Mesothelial cell of epicardium (in vitro differentiated cells): ENCODE data around the gene APC. TPM values are rescaled to one million over a fixed set of nuclear protein-coding genes. Genes with fewer than 3 reads are reported as not detected.

ENCODE experiments used
- DNase-seq, 2 experiments: peaks; one replicate each; pipeline ENCODE4 v3.0.0; 2021; ENCODE audit warnings: low spot score in 2 of 2; ENCODE audit not compliant: unreplicated experiment in 2 of 2
- H3K27ac Mint-ChIP-seq: 2 replicates; pipeline ENCODE4 v1.8.0; 2021; ENCODE audit warnings: mixed read lengths
- H3K27me3 Mint-ChIP-seq: 2 replicates; pipeline ENCODE4 v1.8.0; 2021; ENCODE audit warnings: low read depth, mixed read lengths
- H3K36me3 Mint-ChIP-seq: 2 replicates; pipeline ENCODE4 v1.8.0; 2021; ENCODE audit warnings: mixed read lengths
- H3K4me1 Mint-ChIP-seq: 2 replicates; pipeline ENCODE4 v1.8.0; 2021; ENCODE audit warnings: mixed read lengths
- H3K4me3 Mint-ChIP-seq: 2 replicates; pipeline ENCODE4 v1.8.0; 2021; ENCODE audit warnings: mild to moderate bottlenecking, moderate library complexity, mixed read lengths
- H3K9me3 Mint-ChIP-seq: 2 replicates; pipeline ENCODE4 v1.8.0; 2021; ENCODE audit warnings: mixed read lengths
- total RNA-seq: library from RNA; stranded (reverse); gene quantifications from 3 replicates; pipeline ENCODE4 v1.2.1, GENCODE V29; 2021
- TF ChIP-seq, protein P1 (sequence below): fragments of 200-600 bp; sonication (generic); IDR thresholded peaks from one replicate; pipeline ENCODE4 v1.5.0; 2021; ENCODE audit warnings: antibody characterized with exemption; ENCODE audit not compliant: unreplicated experiment

APC gene
- total RNA-seq, 1 donor from 2014 or later, result 56.3 TPM

DNA sequence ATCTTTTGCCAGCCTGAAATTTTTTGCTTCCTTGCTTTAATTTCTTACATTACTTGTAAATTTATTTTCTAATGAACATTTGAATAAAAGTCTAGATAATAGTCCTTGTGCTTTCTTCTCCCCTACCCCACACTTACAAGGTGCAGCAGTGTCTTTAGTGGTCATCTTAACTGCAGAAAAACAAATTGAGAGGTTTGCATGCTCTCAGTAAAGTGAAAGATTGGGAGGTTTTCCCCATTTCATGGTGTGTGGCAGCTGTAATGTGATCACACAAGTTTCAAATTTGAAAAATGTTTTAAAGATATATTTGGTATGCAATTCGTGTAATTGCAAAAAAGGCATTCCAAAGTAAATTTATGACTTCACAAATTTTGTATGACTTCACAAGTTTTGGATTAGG, 14.7 kb downstream of the APC start:
- no peaks in the 10 kb centered on the region for H3K27me3 Mint-ChIP-seq
- H3K27ac Mint-ChIP-seq, result no peak overlapping the region
- no peak overlapping the region for H3K4me3 Mint-ChIP-seq
- DNase-seq, result no peak
- H3K9me3 Mint-ChIP-seq, result no peaks in the 10 kb centered on the region
- peaks cover 5% of the 10 kb centered on the region for H3K36me3 Mint-ChIP-seq
- H3K4me1 Mint-ChIP-seq, result peaks cover 7% of the 10 kb centered on the region
- TF ChIP-seq, protein P1, sequence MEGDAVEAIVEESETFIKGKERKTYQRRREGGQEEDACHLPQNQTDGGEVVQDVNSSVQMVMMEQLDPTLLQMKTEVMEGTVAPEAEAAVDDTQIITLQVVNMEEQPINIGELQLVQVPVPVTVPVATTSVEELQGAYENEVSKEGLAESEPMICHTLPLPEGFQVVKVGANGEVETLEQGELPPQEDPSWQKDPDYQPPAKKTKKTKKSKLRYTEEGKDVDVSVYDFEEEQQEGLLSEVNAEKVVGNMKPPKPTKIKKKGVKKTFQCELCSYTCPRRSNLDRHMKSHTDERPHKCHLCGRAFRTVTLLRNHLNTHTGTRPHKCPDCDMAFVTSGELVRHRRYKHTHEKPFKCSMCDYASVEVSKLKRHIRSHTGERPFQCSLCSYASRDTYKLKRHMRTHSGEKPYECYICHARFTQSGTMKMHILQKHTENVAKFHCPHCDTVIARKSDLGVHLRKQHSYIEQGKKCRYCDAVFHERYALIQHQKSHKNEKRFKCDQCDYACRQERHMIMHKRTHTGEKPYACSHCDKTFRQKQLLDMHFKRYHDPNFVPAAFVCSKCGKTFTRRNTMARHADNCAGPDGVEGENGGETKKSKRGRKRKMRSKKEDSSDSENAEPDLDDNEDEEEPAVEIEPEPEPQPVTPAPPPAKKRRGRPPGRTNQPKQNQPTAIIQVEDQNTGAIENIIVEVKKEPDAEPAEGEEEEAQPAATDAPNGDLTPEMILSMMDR, result no peak

DNA sequence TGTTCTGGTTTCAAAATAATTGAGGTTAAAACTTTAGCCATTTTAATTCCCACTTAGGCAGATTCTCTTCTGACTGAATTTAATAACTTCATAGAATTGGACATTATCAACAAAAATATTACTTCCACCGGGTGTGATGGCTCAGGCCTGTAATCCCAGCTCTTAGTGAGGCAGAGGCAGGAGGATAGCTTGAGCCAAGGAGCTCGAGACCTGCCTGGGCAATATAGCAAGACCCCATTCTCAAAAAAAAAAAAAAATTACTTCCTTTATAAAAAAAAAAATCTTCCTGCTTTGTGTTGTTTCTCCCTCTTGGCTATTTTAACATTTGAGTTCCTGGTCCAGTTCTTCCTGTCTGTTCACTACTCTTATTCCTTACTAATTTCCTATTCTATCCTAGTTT, 18.0 kb downstream of the APC start:
- TF ChIP-seq, protein P1, result no peak
- Mint-ChIP-seq H3K27ac (no peak overlapping the region), H3K4me1 (peaks cover 4% of the 10 kb centered on the region), H3K9me3 (no peaks in the 10 kb centered on the region), H3K4me3 (no peak overlapping the region), H3K27me3 (no peaks in the 10 kb centered on the region), H3K36me3 (peaks cover 9% of the 10 kb centered on the region)
- no peak for DNase-seq

DNA sequence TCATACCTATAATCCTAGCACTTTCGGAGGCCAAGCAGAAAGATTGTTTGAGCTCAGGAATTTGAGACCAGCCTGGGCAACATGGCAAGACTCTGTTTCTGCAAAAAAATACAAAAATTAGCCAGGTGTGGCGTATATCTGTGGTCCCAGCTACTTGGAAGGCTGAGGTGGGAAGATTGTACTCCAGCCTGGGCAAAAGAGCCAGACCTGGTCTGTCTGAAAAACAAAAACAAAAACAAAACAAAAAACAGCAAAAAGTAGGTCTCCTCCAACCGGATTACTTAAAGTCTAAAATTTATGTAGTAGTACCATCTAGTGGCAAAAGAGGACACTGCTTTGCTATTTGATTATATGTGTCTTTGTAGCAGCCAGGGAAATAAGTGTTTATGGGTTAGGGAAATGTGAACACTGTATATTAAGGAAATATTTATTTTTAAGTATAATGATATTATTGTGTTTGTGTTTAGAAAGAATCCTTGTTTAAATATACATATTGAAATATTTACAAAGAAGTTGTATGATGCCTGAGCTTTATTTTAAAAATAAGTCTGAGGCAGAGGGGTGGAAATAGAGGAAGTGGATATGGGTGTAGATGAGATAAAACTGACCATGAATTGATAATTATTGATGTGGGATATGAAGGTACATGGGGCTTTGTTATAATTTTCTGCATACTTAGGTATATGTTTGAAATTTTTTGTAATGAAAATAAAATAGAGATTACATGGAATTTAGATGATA, 20.0 kb downstream of the APC start:
- TF ChIP-seq, protein P1, result peak; percentile 82
- H3K4me1 Mint-ChIP-seq, result peaks cover 2% of the 10 kb centered on the region
- no peak overlapping the region for H3K4me3 Mint-ChIP-seq
- H3K9me3 Mint-ChIP-seq, result no peaks in the 10 kb centered on the region
- H3K27me3 Mint-ChIP-seq, result no peaks in the 10 kb centered on the region
- no peak for DNase-seq
- peaks cover 17% of the 10 kb centered on the region for H3K36me3 Mint-ChIP-seq
- H3K27ac Mint-ChIP-seq, result no peak overlapping the region

DNA sequence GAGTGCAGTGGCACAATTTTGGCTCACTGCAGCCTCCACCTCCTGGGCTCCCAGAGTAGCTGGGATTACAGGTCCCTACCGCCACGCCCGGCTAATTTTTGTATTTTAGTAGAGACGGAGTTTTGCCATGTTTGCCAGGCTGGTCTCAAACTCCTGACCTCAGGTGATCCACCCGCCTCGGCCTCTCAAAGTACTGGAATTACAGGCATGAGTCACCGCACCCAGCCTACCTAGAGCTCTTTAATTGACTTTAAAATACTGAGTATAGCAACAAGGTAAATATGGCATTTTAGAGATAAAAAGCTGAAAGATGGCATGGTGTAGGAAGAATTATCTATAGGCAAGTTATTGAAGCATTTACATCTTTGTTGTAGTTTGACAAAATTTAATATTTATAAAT, 21.0 kb downstream of the APC start:
- Mint-ChIP-seq H3K27me3 (no peaks in the 10 kb centered on the region), H3K9me3 (no peaks in the 10 kb centered on the region), H3K4me1 (peaks cover 2% of the 10 kb centered on the region), H3K27ac (no peak overlapping the region), H3K36me3 (peaks cover 18% of the 10 kb centered on the region), H3K4me3 (no peak overlapping the region)
- TF ChIP-seq, protein P1, result no peak
- no peak for DNase-seq

DNA sequence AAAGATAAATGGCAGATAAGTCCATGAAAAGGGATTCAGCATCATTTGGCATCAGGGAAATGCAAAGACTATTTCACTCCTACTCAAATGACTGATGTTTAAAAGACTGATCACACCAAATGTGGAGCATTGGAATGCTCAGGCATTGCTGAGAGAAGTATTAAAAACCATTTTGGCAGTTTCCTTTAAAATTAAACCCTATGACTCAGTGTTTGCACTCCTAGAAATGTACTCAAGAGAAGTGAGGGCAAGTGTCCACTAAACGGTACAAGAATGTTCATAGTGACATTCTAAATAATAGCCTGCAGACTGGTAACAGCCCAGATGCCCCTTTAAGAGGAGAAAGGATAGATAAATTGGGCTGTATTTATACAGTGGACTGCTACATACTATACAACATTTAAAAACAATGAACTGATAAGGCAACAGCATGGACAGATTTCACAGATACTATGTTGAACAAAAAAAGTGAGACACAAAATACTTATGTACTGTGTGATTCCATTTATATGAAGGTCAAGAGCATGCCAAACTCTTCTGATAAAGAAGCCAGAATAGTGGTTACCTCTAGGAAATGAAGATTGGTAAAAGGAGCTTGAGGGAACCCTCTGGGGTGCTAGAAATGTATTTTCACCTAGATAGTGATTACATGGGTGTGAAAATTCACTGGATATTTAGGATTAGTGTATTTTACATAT, 24.6 kb downstream of the APC start:
- no peak overlapping the region for H3K4me3 Mint-ChIP-seq
- no peaks in the 10 kb centered on the region for H3K4me1 Mint-ChIP-seq
- H3K36me3 Mint-ChIP-seq, result peaks cover 17% of the 10 kb centered on the region
- H3K27ac Mint-ChIP-seq, result no peak overlapping the region
- TF ChIP-seq, protein P1, result no peak
- DNase-seq, result no peak
- no peaks in the 10 kb centered on the region for H3K27me3 Mint-ChIP-seq
- H3K9me3 Mint-ChIP-seq, result no peaks in the 10 kb centered on the region
